NT2/D1 (cell line): Measurements from ENCODE around the gene AGBL4.

Experiments used
- SUZ12 ChIP-seq: IDR thresholded peaks from 2 replicates; pipeline ENCODE4 v1.6.1; 2011; ENCODE audit not compliant: insufficient read length, insufficient read depth; ENCODE audit errors: extremely low read depth
- YY1 ChIP-seq: IDR thresholded peaks from 2 replicates; pipeline ENCODE4 v1.6.1; 2011; ENCODE audit not compliant: insufficient read length, insufficient read depth

GRCh38 chr1:48495911-48496310 is 1527.8 kb downstream of the AGBL4 start:
- no peak for TF ChIP-seq YY1
- no peak for TF ChIP-seq SUZ12
